NCI-H446 (cell line): ENCODE results near the gene DLX5.

ENCODE experiments used
- DNase-seq, 2 experiments: peaks; one replicate each; lab custom pipeline; 2025; lab: John Stamatoyannopoulos, UW

Gene DLX5

GRCh38 chr7:97018126-97018601 is 6.5 kb downstream of the DLX5 start:
- DNase-seq, result no peak

- no peak for DNase-seq
These were observed 7.2 kb downstream of the DLX5 start for GRCh38 chr7:97017192-97018125.

- DNase-seq, result peak in 1 of 2 experiments; percentile 36
These were observed 8.0 kb downstream of the DLX5 start for GRCh38 chr7:97016381-97017191.

GRCh38 chr7:97015756-97016380 is 8.8 kb downstream of the DLX5 start:
- DNase-seq, result no peak

- DNase-seq, result no peak
These were observed 9.4 kb downstream of the DLX5 start for GRCh38 chr7:97015279-97015678.

- DNase-seq, result no peak
These were observed 10.4 kb downstream of the DLX5 start for GRCh38 chr7:97014145-97014750.

GRCh38 chr7:97013845-97014134 is 10.8 kb downstream of the DLX5 start:
- no peak for DNase-seq

- no peak for DNase-seq
These were observed 11.3 kb downstream of the DLX5 start for GRCh38 chr7:97013134-97013844.

GRCh38 chr7:97012365-97013133 is 12.1 kb downstream of the DLX5 start:
- no peak for DNase-seq

- no peak for DNase-seq
These were observed 12.9 kb downstream of the DLX5 start for GRCh38 chr7:97011536-97012364.

- DNase-seq, result no peak
These were observed 13.5 kb downstream of the DLX5 start for GRCh38 chr7:97011104-97011503.

GRCh38 chr7:97009753-97010732 is 14.6 kb downstream of the DLX5 start:
- DNase-seq, result no peak

- no peak for DNase-seq
These were observed 16.2 kb downstream of the DLX5 start for GRCh38 chr7:97008275-97008917.

- no peak for DNase-seq
These were observed 17.1 kb downstream of the DLX5 start for GRCh38 chr7:97007583-97007861.

GRCh38 chr7:97006816-97007582 is 17.6 kb downstream of the DLX5 start:
- DNase-seq, result no peak

- DNase-seq, result peak in 1 of 2 experiments; percentile 17
These were observed 18.4 kb downstream of the DLX5 start for GRCh38 chr7:97006055-97006815.
